Measurements from ENCODE around the gene STOML2.

DNA sequence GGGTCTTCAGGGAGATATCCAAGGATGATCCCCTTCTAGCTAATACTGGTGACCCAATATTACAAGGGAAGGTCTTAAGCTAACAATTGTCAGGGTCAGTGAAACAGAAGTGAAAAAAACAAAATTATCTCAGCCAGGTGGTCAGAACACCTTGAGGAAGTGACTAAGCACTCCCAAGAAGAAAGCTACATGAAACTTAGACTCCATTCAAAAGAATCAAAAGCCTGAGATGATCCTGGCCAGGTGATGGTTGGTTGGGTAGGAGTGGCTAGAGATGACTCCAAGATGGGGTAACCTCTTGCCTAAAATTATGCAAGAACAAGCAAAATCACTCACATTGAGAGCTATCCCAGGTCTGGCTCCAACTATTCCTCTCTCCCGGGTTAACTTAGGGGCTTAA is 35.9 kb downstream of the STOML2 start:
- no peak for TF ChIP-seq CTCF (IDR thresholded peaks at IDR 0.05; ENCODE audit: insufficient read depth, low read depth, low read length)
- TF ChIP-seq EZH2 (IDR thresholded peaks at IDR 0.05; ENCODE audit: insufficient read depth, low read length): no peak
